GM23338 (cell line): Measurements from ENCODE around the gene RNF141. TPM values are rescaled to one million over a fixed set of nuclear protein-coding genes. Genes with fewer than 3 reads are reported as not detected.

Experiments
- ATAC-seq: fragments of 200-7000 bp; cut with Tn5 transposase; 3 replicates; pipeline ENCODE4 v1.9.1; 2020
- DNase-seq: peaks from one replicate; pipeline ENCODE4 v3.0.0-alpha.2; 2015; ENCODE audit warnings: low spot score
- H2AFZ ChIP-seq: fragments of 200-600 bp; sonication (generic); 2 replicates; pipeline ENCODE4 v1.8.0; 2016; ENCODE audit warnings: antibody characterized with exemption, mild to moderate bottlenecking, moderate library complexity
- H3F3A ChIP-seq: fragments of 200-600 bp; sonication (generic); replicated peaks from 2 replicates; pipeline ENCODE4 v1.8.0; 2017; ENCODE audit warnings: antibody characterized with exemption, mixed run types, low read depth
- H3K27ac ChIP-seq: fragments of 200-600 bp; sonication (generic); 2 replicates; pipeline ENCODE4 v1.6.1; 2016; ENCODE audit warnings: low read depth
- H3K27me3 ChIP-seq: fragments of 200-600 bp; sonication (generic); 2 replicates; pipeline ENCODE4 v1.8.0; 2016; ENCODE audit warnings: mild to moderate bottlenecking, mixed run types, moderate library complexity; ENCODE audit not compliant: insufficient read depth
- H3K36me3 ChIP-seq: fragments of 200-600 bp; sonication (generic); 2 replicates; pipeline ENCODE4 v1.8.0; 2016; ENCODE audit warnings: mild to moderate bottlenecking; ENCODE audit not compliant: insufficient read depth
- H3K4me1 ChIP-seq: fragments of 200-600 bp; sonication (generic); 2 replicates; pipeline ENCODE4 v1.8.0; 2016; ENCODE audit warnings: mild to moderate bottlenecking, moderate library complexity; ENCODE audit not compliant: insufficient read depth
- H3K4me2 ChIP-seq: fragments of 200-600 bp; sonication (generic); 2 replicates; pipeline ENCODE4 v1.7.1; 2017; ENCODE audit warnings: mixed run types
- H3K4me3 ChIP-seq: fragments of 200-600 bp; sonication (generic); 2 replicates; pipeline ENCODE4 v1.6.1; 2016; ENCODE audit warnings: mixed run types
- H3K79me2 ChIP-seq: fragments of 200-600 bp; sonication (generic); replicated peaks from 2 replicates; pipeline ENCODE4 v1.8.0; 2017; ENCODE audit warnings: mild to moderate bottlenecking; ENCODE audit not compliant: insufficient read depth
- H3K9me2 ChIP-seq: fragments of 200-600 bp; sonication (generic); 2 replicates; pipeline ENCODE4 v1.8.0; 2017; ENCODE audit not compliant: insufficient read depth
- H4K20me1 ChIP-seq: fragments of 200-600 bp; sonication (generic); replicated peaks from 2 replicates; pipeline ENCODE4 v1.8.0; 2017; ENCODE audit warnings: mild to moderate bottlenecking; ENCODE audit not compliant: insufficient read depth
- H3K27ac Mint-ChIP-seq: 2 replicates; pipeline ENCODE4 v1.8.0; 2020; ENCODE audit warnings: inconsistent platforms, mild to moderate bottlenecking, moderate library complexity, mixed read lengths
- H3K27me3 Mint-ChIP-seq: 3 replicates; pipeline ENCODE4 v1.8.0; 2022; ENCODE audit warnings: low read depth, mild to moderate bottlenecking, moderate library complexity, mixed read lengths, inconsistent platforms; ENCODE audit not compliant: insufficient read depth, poor library complexity
- H3K36me3 Mint-ChIP-seq: 3 replicates; pipeline ENCODE4 v1.8.0; 2021; ENCODE audit warnings: low read depth, mild to moderate bottlenecking, inconsistent platforms, moderate library complexity, mixed read lengths
- H3K4me1 Mint-ChIP-seq: 3 replicates; pipeline ENCODE4 v1.8.0; 2020; ENCODE audit warnings: mild to moderate bottlenecking, inconsistent platforms, mixed read lengths
- H3K4me3 Mint-ChIP-seq: 3 replicates; pipeline ENCODE4 v1.8.0; 2021; ENCODE audit warnings: moderate library complexity, mild to moderate bottlenecking, inconsistent platforms, mixed read lengths
- H3K9me3 Mint-ChIP-seq: 3 replicates; pipeline ENCODE4 v1.8.0; 2020; ENCODE audit warnings: moderate library complexity, mild to moderate bottlenecking, inconsistent platforms, mixed read lengths
- CREB1 ChIP-seq: fragments of 250-450 bp; sonication (Bioruptor Pico); IDR thresholded peaks from 2 replicates; pipeline ENCODE4 v1.5.0; 2020; ENCODE audit warnings: low read depth, mild to moderate bottlenecking, moderate library complexity
- CTCF ChIP-seq, 2 experiments: fragments of 200-600 bp in 1 of 2; sonication (generic) in 1 of 2; conservative IDR thresholded peaks; 2 replicates each; pipeline versions ENCODE4 v1.5.1 to v1.6.1; 2016 to 2017; ENCODE audit warnings: antibody characterized with exemption in 2 of 2, low read depth in 2 of 2, mild to moderate bottlenecking in 2 of 2, moderate library complexity in 1 of 2
- ETS1 ChIP-seq: IDR thresholded peaks from 2 replicates; pipeline ENCODE4 v1.6.1; 2016; ENCODE audit warnings: antibody characterized with exemption
- EZH2 ChIP-seq: fragments of 200-600 bp; sonication (generic); IDR thresholded peaks from one replicate; pipeline ENCODE4 v1.8.0; 2017; ENCODE audit warnings: antibody characterized with exemption, mild to moderate bottlenecking, low read depth; ENCODE audit not compliant: unreplicated experiment
- EZH2phosphoT487 ChIP-seq: fragments of 200-600 bp; sonication (generic); IDR thresholded peaks from one replicate; pipeline ENCODE4 v1.8.1; 2018; ENCODE audit warnings: antibody characterized with exemption; ENCODE audit not compliant: unreplicated experiment
- JUNB ChIP-seq: IDR thresholded peaks from one replicate; pipeline ENCODE4 v1.6.1; 2016; ENCODE audit warnings: antibody characterized with exemption; ENCODE audit not compliant: unreplicated experiment
- NANOG ChIP-seq: IDR thresholded peaks from 2 replicates; pipeline ENCODE4 v1.6.1; 2016; ENCODE audit warnings: antibody characterized with exemption, borderline replicate concordance
- POLR2AphosphoS5 ChIP-seq: IDR thresholded peaks from 2 replicates; pipeline ENCODE4 v1.6.1; 2016; ENCODE audit warnings: antibody characterized with exemption, low read depth
- REST ChIP-seq: IDR thresholded peaks from one replicate; pipeline ENCODE4 v1.6.1; 2018; ENCODE audit warnings: antibody characterized with exemption; ENCODE audit not compliant: unreplicated experiment
- STAT1 ChIP-seq: IDR thresholded peaks from one replicate; pipeline ENCODE4 v1.6.1; 2016; ENCODE audit warnings: antibody characterized with exemption; ENCODE audit not compliant: unreplicated experiment
- ZNF114 ChIP-seq: fragments of 250-450 bp; sonication (Bioruptor Pico); IDR thresholded peaks from 2 replicates; pipeline ENCODE4 v1.5.0; 2020; ENCODE audit warnings: mild to moderate bottlenecking, moderate library complexity
- ZNF331 ChIP-seq: fragments of 250-450 bp; sonication (Bioruptor Pico); IDR thresholded peaks from 2 replicates; pipeline ENCODE4 v1.5.0; 2020; ENCODE audit warnings: low read depth, mild to moderate bottlenecking, moderate library complexity
- polyA plus RNA-seq: library from polyadenylated mRNA; unstranded; fragments of >200 nt; fragmentation: Nextera tagmentation; extraction: Ambion mirVana; gene quantifications from 2 replicates; pipeline ENCODE4 v1.2.1, GENCODE V29; 2016
- total RNA-seq: library from RNA; depleted of rRNA; stranded (reverse); fragments of >200 nt; shearing (Covaris generic); gene quantifications from 2 replicates; pipeline ENCODE4 v1.2.3, GENCODE V29; 2014

Gene RNF141
- total and polyA plus RNA-seq, 2 experiments from 2014 or later: 11.4 to 26.9 TPM

- TF ChIP-seq ETS1 (no peak), NANOG (no peak), ZNF114 (CRISPR knock-in tag) (no peak), ZNF331 (CRISPR knock-in tag) (no peak), STAT1 (no peak)
Observed at GRCh38 chr11:10518891-10519290, 22.1 kb downstream of the RNF141 start (continued).

- no peaks in the 10 kb centered on the region for H4K20me1 ChIP-seq
- H3K36me3 Mint-ChIP-seq: no peaks in the 10 kb centered on the region
- no peak for DNase-seq
- H3K27me3 ChIP-seq: no peaks in the 10 kb centered on the region
- H2AFZ ChIP-seq: no peak overlapping the region
- no peaks in the 10 kb centered on the region; the same call in 2 of the 3 replicates for H3K4me1 Mint-ChIP-seq
- H3K27ac ChIP-seq: no peak overlapping the region
- H3K79me2 ChIP-seq: no peaks in the 10 kb centered on the region
- H3K27me3 Mint-ChIP-seq: no peaks in the 10 kb centered on the region
- H3K4me2 ChIP-seq: no peak overlapping the region
- no peak overlapping the region for H3K4me3 Mint-ChIP-seq
- no peak overlapping the region for H3K27ac Mint-ChIP-seq
- ATAC-seq: no peak
- no peaks in the 10 kb centered on the region for H3K9me2 ChIP-seq
- no peaks in the 10 kb centered on the region for H3K4me1 ChIP-seq
- H3K4me3 ChIP-seq: no peak overlapping the region
- no peaks in the 10 kb centered on the region for H3F3A ChIP-seq
- no peaks in the 10 kb centered on the region for H3K36me3 ChIP-seq
- no peaks in the 10 kb centered on the region for H3K9me3 Mint-ChIP-seq
- TF ChIP-seq EZH2phosphoT487: no peak
- no peak for TF ChIP-seq EZH2
- TF ChIP-seq JUNB: no peak
- no peak for TF ChIP-seq REST
- no peak for TF ChIP-seq ETS1
- TF ChIP-seq STAT1: no peak
- TF ChIP-seq ZNF114 (CRISPR knock-in tag): no peak
- no peak for TF ChIP-seq POLR2AphosphoS5
- no peak for TF ChIP-seq NANOG
- TF ChIP-seq CREB1 (CRISPR knock-in tag): no peak
- no peak for TF ChIP-seq ZNF331 (CRISPR knock-in tag)
- no peak for TF ChIP-seq CTCF (conservative IDR thresholded peaks at IDR 0.05; ENCODE audit: low read depth in 2 of 2)
Observed at GRCh38 chr11:10518123-10518522, 22.9 kb downstream of the RNF141 start.
